Esophagus (tissue), 2 donors: ENCODE measurements around the gene GBGT1. TPM values are rescaled to one million over a fixed set of nuclear protein-coding genes. Genes with fewer than 3 reads are reported as not detected.
"Not testable (repeated sequence)": the region's sequence is repeated elsewhere in the genome, so short reads cannot be mapped to it uniquely, and the experiment has no call there.

Experiments used
- H3K27ac ChIP-seq, 2 donors: one replicate each; pipeline ENCODE4 v1.5.1; 2013; ENCODE audit warnings: low read depth in 2 of 2, mild to moderate bottlenecking in 2 of 2, inconsistent platforms in 1 of 2, low read length in 1 of 2, moderate library complexity in 1 of 2
- H3K27me3 ChIP-seq, 2 donors: one replicate each; pipeline ENCODE4 v1.6.1; 2013; ENCODE audit warnings: low read length in 2 of 2, control low read depth in 1 of 2, mild to moderate bottlenecking in 1 of 2; ENCODE audit not compliant: insufficient read depth in 2 of 2, control insufficient read depth in 1 of 2
- H3K36me3 ChIP-seq, 2 donors: one replicate each; pipeline ENCODE4 v1.6.1; 2013; ENCODE audit warnings: low read length in 1 of 2; ENCODE audit not compliant: control insufficient read depth in 2 of 2, insufficient read depth in 2 of 2
- H3K4me1 ChIP-seq, 2 donors: one replicate each; pipeline ENCODE4 v1.6.1; 2013; ENCODE audit warnings: low read length in 1 of 2; ENCODE audit not compliant: control insufficient read depth in 2 of 2, insufficient read depth in 2 of 2
- H3K4me3 ChIP-seq, 2 donors: one replicate each; pipeline ENCODE4 v1.5.1; 2013; ENCODE audit warnings: low read length in 2 of 2, mild to moderate bottlenecking in 2 of 2, low read depth in 1 of 2, moderate library complexity in 1 of 2
- H3K9me3 ChIP-seq, 2 donors: one replicate each; pipeline ENCODE4 v1.6.1; 2013; ENCODE audit warnings: mild to moderate bottlenecking in 2 of 2, low read depth in 1 of 2, low read length in 1 of 2, moderate library complexity in 1 of 2; ENCODE audit not compliant: control insufficient read depth in 2 of 2, insufficient read depth in 1 of 2
- WGBS, 2 donors: extraction: QIAGEN DNeasy Blood & Tissue Kit; methylation state at CpG; one replicate each; pipeline ENCODE4 v1.1.7; 2013; 5-methylcytosine and 5-hydroxymethylcytosine counted together
- polyA plus RNA-seq, 2 donors: library from polyadenylated mRNA; stranded (reverse); fragments of 200-250 nt; gene quantifications; one replicate each; pipeline ENCODE4 v1.2.3, GENCODE V29; 2013
- donor health status: healthy with polysubstance abuse.
- donor health status: Bipolar disorder and iron deficiency.

Gene GBGT1
- polyA plus RNA-seq, 2 donors: 2.1 to 3.7 TPM

- H3K36me3 ChIP-seq: no peaks in the 10 kb centered on the region
- H3K27ac ChIP-seq: no peak overlapping the region
- no peaks in the 10 kb centered on the region for H3K27me3 ChIP-seq
- no peak overlapping the region for H3K4me3 ChIP-seq
- 5 to 7% methylated on average over 7 of the region's 8 CpGs for WGBS, 2 donors
- no peaks in the 10 kb centered on the region for H3K9me3 ChIP-seq
- H3K4me1 ChIP-seq: no peaks in the 10 kb centered on the region
Observed at GRCh38 chr9:133184971-133185370, 21.3 kb upstream of the GBGT1 start.

GRCh38 chr9:133182151-133182550, 18.4 kb upstream of the GBGT1 start:
- H3K4me1 ChIP-seq: no peaks in the 10 kb centered on the region
- WGBS, 2 donors: 64 to 73% methylated on average over 5 of the region's 5 CpGs
- H3K9me3 ChIP-seq: no peaks in the 10 kb centered on the region
- H3K27me3 ChIP-seq: no peaks in the 10 kb centered on the region
- no peaks in the 10 kb centered on the region for H3K36me3 ChIP-seq
- H3K4me3 ChIP-seq: no peak overlapping the region
- H3K27ac ChIP-seq: no peak overlapping the region

DNA sequence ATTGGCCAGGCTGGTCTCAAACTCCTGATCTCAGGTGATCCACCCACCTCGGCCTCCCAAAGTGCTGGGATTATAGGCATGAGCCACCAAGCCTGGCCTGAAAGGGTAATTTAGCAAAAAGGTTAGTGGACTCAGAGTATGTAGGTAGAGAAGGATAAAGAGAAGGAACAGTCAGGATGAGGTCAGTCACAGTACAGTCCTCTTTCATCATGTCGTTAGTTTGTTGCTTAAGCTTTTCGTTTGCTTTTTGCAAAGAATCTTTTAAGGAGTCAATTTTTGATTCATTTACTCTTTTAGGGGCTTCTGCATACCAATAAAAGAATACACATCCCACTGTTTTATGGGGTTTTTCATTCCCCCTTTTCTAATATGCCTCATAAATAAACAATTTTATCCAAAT, 17.8 kb upstream of the GBGT1 start:
- Histone ChIP-seq H3K27me3 (no peaks in the 10 kb centered on the region), H3K9me3 (no peaks in the 10 kb centered on the region), H3K4me1 (no peaks in the 10 kb centered on the region), H3K4me3 (no peak overlapping the region), H3K36me3 (no peaks in the 10 kb centered on the region), H3K27ac (no peak overlapping the region)
- 81 to 85% methylated on average over 3 of the region's 3 CpGs for WGBS, 2 donors

GRCh38 chr9:133180953-133181352, 17.2 kb upstream of the GBGT1 start:
- Histone ChIP-seq H3K4me1 (no peaks in the 10 kb centered on the region), H3K36me3 (no peaks in the 10 kb centered on the region), H3K9me3 (no peaks in the 10 kb centered on the region), H3K27me3 (no peaks in the 10 kb centered on the region), H3K27ac (no peak overlapping the region), H3K4me3 (no peak overlapping the region)
- 80 to 81% methylated on average over 5 of the region's 5 CpGs for WGBS, 2 donors

GRCh38 chr9:133173056-133173455, 9.3 kb upstream of the GBGT1 start:
- 83 to 84% methylated on average over 7 of the region's 7 CpGs for WGBS, 2 donors
- Histone ChIP-seq H3K9me3 (no peaks in the 10 kb centered on the region), H3K27me3 (no peaks in the 10 kb centered on the region), H3K4me1 (no peaks in the 10 kb centered on the region), H3K27ac (no peak overlapping the region), H3K36me3 (no peaks in the 10 kb centered on the region), H3K4me3 (no peak overlapping the region)

- H3K36me3 ChIP-seq: no peaks in the 10 kb centered on the region
- H3K4me1 ChIP-seq: no peaks in the 10 kb centered on the region
- no peaks in the 10 kb centered on the region for H3K9me3 ChIP-seq
- no peaks in the 10 kb centered on the region for H3K27me3 ChIP-seq
- no peak overlapping the region for H3K4me3 ChIP-seq
- H3K27ac ChIP-seq: no peak overlapping the region
- WGBS, 2 donors: 79 to 80% methylated on average over 29 of the region's 29 CpGs
Observed at GRCh38 chr9:133171161-133171961, 7.6 kb upstream of the GBGT1 start.

GRCh38 chr9:133170716-133171115, 7.0 kb upstream of the GBGT1 start:
- WGBS, 2 donors: 90 to 96% methylated on average over 11 of the region's 11 CpGs
- no peaks in the 10 kb centered on the region for H3K4me1 ChIP-seq
- H3K36me3 ChIP-seq: no peaks in the 10 kb centered on the region
- H3K9me3 ChIP-seq: no peaks in the 10 kb centered on the region
- no peak overlapping the region for H3K27ac ChIP-seq
- no peak overlapping the region for H3K4me3 ChIP-seq
- H3K27me3 ChIP-seq: no peaks in the 10 kb centered on the region

DNA sequence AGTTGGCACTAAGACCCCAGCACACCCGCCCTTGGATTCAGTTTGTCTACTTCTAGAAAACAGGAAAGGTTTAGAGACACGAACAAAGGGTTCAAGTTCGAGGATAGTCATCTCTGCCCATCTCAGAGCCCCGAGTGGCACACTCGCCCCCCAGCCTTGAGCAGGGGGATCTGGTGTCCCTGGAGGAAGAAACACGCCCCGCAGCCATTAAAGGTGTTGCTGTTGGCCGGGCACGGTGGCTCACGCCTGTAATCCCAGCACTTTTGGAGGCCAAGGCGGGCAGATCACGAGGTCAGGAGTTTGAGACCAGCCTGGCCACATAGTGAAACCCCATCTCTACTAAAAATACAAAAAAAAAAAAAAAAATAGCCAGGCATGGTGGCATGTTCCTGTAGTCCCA, 6.0 kb upstream of the GBGT1 start:
- H3K9me3 ChIP-seq, H3K4me3 ChIP-seq, H3K36me3 ChIP-seq, H3K4me1 ChIP-seq, H3K27ac ChIP-seq, H3K27me3 ChIP-seq: not testable (repeated sequence)
- WGBS, 2 donors: 87 to 92% methylated on average over 12 of the region's 12 CpGs

DNA sequence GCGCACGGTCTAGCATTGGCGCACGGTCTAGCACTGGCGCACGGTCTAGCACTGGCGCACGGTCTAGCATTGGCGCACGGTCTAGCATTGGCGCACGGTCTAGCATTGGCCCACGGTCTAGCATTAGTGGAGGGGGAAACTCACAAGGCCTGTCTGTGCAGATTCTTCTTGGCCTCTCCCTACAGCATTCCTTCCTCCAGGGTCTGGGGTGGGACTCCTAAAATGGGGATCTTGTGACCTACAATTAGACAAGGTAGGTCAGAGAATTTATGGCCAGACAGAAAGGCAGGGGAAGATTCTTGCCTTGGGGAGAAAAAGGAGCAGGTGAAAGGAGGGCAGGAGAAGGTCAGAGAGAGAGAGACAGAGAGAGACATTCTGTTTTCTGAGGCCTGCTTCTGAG, 5.4 kb upstream of the GBGT1 start:
- H3K27ac ChIP-seq: no peak overlapping the region
- no peaks in the 10 kb centered on the region for H3K9me3 ChIP-seq
- no peaks in the 10 kb centered on the region for H3K4me1 ChIP-seq
- H3K36me3 ChIP-seq: no peaks in the 10 kb centered on the region
- 91 to 93% methylated on average over 13 of the region's 13 CpGs for WGBS, 2 donors
- no peaks in the 10 kb centered on the region for H3K27me3 ChIP-seq
- H3K4me3 ChIP-seq: no peak overlapping the region

GRCh38 chr9:133168432-133168831, 4.7 kb upstream of the GBGT1 start:
- Histone ChIP-seq H3K27ac (no peak overlapping the region), H3K4me3 (no peak overlapping the region), H3K36me3 (no peaks in the 10 kb centered on the region), H3K9me3 (no peaks in the 10 kb centered on the region), H3K4me1 (peaks cover 0 to 1% of the 10 kb centered on the region in 2 donors), H3K27me3 (no peaks in the 10 kb centered on the region)
- 64 to 66% methylated on average over 6 of the region's 6 CpGs for whole genome bisulfite sequencing, 2 donors
